K562 (cell line): ENCODE measurements around the gene HRAS. TPM values are rescaled to one million over a fixed set of nuclear protein-coding genes. Genes with fewer than 3 reads are reported as not detected.
A peak's percentile ranks its signal among the peaks of the same experiment; 100 is the strongest.

Experiments
- ARNT ChIP-seq, 2 experiments: fragments of 450-650 bp; IDR thresholded peaks; 2 replicates each; pipeline ENCODE4 v1.6.1; 2016; ENCODE audit warnings: mild to moderate bottlenecking in 1 of 2
- CBFA2T3 ChIP-seq: fragments of 450-650 bp; IDR thresholded peaks from 2 replicates; pipeline ENCODE4 v1.6.1; 2017
- CBX8 ChIP-seq: fragments of 200-600 bp; sonication (generic); IDR thresholded peaks from 2 replicates; pipeline ENCODE4 v1.6.1; 2012; ENCODE audit warnings: borderline replicate concordance, mixed run types, low read depth, mild to moderate bottlenecking, moderate library complexity, mixed read lengths, low read length, control low read depth, inconsistent platforms; ENCODE audit not compliant: poor library complexity, severe bottlenecking; ENCODE audit errors: extremely low read depth
- CREB1 ChIP-seq, 2 experiments: sonication (generic) in 1 of 2; formaldehyde crosslinking in 1 of 2; IDR thresholded peaks; 2 replicates each; pipeline versions ENCODE4 v1.6.1 to v1.8.0; 2012 to 2022; ENCODE audit warnings: inconsistent platforms in 1 of 2, mild to moderate bottlenecking in 1 of 2, missing genetic modification reagents in 1 of 2, moderate library complexity in 1 of 2
- ETS1 ChIP-seq: conservative IDR thresholded peaks from 2 replicates; pipeline ENCODE4 v1.6.1; 2011; ENCODE audit warnings: low read depth, mild to moderate bottlenecking, low read length; ENCODE audit not compliant: control insufficient read depth
- FIP1L1 ChIP-seq: fragments of 200-400 bp; formaldehyde crosslinking; IDR thresholded peaks from 2 replicates; pipeline ENCODE4 v1.6.1; 2018; ENCODE audit warnings: mild to moderate bottlenecking, low read depth, low read length; ENCODE audit not compliant: poor library complexity, severe bottlenecking
- GATA2 ChIP-seq: sonication (generic); formaldehyde crosslinking; IDR thresholded peaks from 2 replicates; pipeline ENCODE4 v1.4.0; 2020; ENCODE audit warnings: mild to moderate bottlenecking, missing genetic modification reagents
- HNRNPLL ChIP-seq: fragments of 200-400 bp; formaldehyde crosslinking; IDR thresholded peaks from 2 replicates; pipeline ENCODE4 v1.6.1; 2017; ENCODE audit warnings: low read length, low read depth, mild to moderate bottlenecking; ENCODE audit not compliant: poor library complexity, severe bottlenecking
- IFI16 ChIP-seq: fragments of 250-450 bp; sonication (Bioruptor Pico); IDR thresholded peaks from 2 replicates; pipeline ENCODE4 v2.1.2; 2022; ENCODE audit warnings: mild to moderate bottlenecking, inconsistent platforms
- KDM5B ChIP-seq: fragments of 200-600 bp; sonication (generic); IDR thresholded peaks from 2 replicates; pipeline ENCODE4 v1.6.1; 2012; ENCODE audit warnings: low read depth, mild to moderate bottlenecking, moderate library complexity, low read length, control low read depth, inconsistent platforms; ENCODE audit not compliant: insufficient replicate concordance
- NONO ChIP-seq, 2 experiments: fragments of 200-400 bp in 1 of 2; fragments of 450-650 bp in 1 of 2; formaldehyde crosslinking in 1 of 2; IDR thresholded peaks; 2 replicates each; pipeline ENCODE4 v1.6.1; 2017; ENCODE audit warnings: low read depth in 2 of 2, mild to moderate bottlenecking in 2 of 2, moderate library complexity in 2 of 2, low read length in 1 of 2
- NR2F6 ChIP-seq: fragments of 450-650 bp; formaldehyde crosslinking; IDR thresholded peaks from 2 replicates; pipeline ENCODE4 v1.4.0; 2020; ENCODE audit warnings: mild to moderate bottlenecking
- NRF1 ChIP-seq, 2 experiments: fragments of 450-650 bp; IDR thresholded peaks in 1 of 2; conservative IDR thresholded peaks in 1 of 2; 2 replicates each; pipeline ENCODE4 v1.6.1; 2014; ENCODE audit warnings: mild to moderate bottlenecking in 2 of 2
- POLR2B ChIP-seq: fragments of 450-650 bp; IDR thresholded peaks from 2 replicates; pipeline ENCODE4 v1.6.1; 2018; ENCODE audit warnings: low read depth; ENCODE audit not compliant: partially characterized antibody
- RB1 ChIP-seq: fragments of 450-650 bp; IDR thresholded peaks from 2 replicates; pipeline ENCODE4 v1.6.1; 2017; ENCODE audit warnings: low read depth, mild to moderate bottlenecking
- RCOR1 ChIP-seq, 2 experiments: IDR thresholded peaks; 2 replicates each; pipeline ENCODE4 v1.6.1; 2012; ENCODE audit warnings: low read depth in 2 of 2, low read length in 2 of 2, borderline replicate concordance in 1 of 2, improper control_type of control experiment in 1 of 2
- SMAD4 ChIP-seq: fragments of 250-450 bp; sonication (Bioruptor Pico); conservative IDR thresholded peaks from 2 replicates; pipeline ENCODE4 v1.8.0; 2021; ENCODE audit warnings: inconsistent platforms, mild to moderate bottlenecking, moderate library complexity
- TAL1 ChIP-seq: fragments of 450-650 bp; IDR thresholded peaks from 2 replicates; pipeline ENCODE4 v1.6.1; 2016; ENCODE audit warnings: mild to moderate bottlenecking
- UBTF ChIP-seq, 2 experiments: IDR thresholded peaks; 2 replicates each; pipeline ENCODE4 v1.6.1; 2012; ENCODE audit warnings: improper control_type of control experiment in 2 of 2, low read depth in 2 of 2, low read length in 2 of 2, borderline replicate concordance in 1 of 2
- ZBTB49 ChIP-seq: sonication (generic); formaldehyde crosslinking; IDR thresholded peaks from 2 replicates; pipeline ENCODE4 v1.8.0; 2022; ENCODE audit warnings: missing genetic modification reagents, mild to moderate bottlenecking, borderline replicate concordance
- ZNF184 ChIP-seq: sonication (generic); formaldehyde crosslinking; IDR thresholded peaks from 2 replicates; pipeline ENCODE4 v1.5.0; 2020; ENCODE audit warnings: missing genetic modification reagents
- polyA plus RNA-seq, 8 experiments: library from polyadenylated mRNA; depleted of rRNA in 4 of 8; stranded (reverse) in 5 of 8; unstranded in 3 of 8; fragments of >200 nt; fragmentation: Nextera tagmentation in 2 of 8; fragmentation: Illumina TruSeq in 1 of 8; extraction: Ambion mirVana in 2 of 8; extraction: Trizol in 1 of 8; gene quantifications; 2 replicates each; pipeline versions ENCODE4 v1.2.1 to v1.2.3, GENCODE V29; 2011 to 2014; ENCODE audit warnings: inconsistent platforms in 1 of 8, missing spikeins in 1 of 8
- total RNA-seq, 7 experiments: library from RNA; depleted of rRNA in 6 of 7; stranded (reverse); fragments of >200 nt in 6 of 7; fragmentation: Illumina TruSeq in 2 of 7; extraction: Trizol in 2 of 7; gene quantifications; 2 replicates each; pipeline versions ENCODE4 v1.2.1 to v1.2.3, GENCODE V29; 2011 to 2021; ENCODE audit warnings: low replicate concordance in 1 of 7

The HRAS gene
- total and polyA plus RNA-seq, 9 of the 15 experiments (the other 6 are each of a cell fraction or from before 2014, with no cell fraction given), result 2.8 to 73.5 (median 29.6) TPM

GRCh38 chr11:506995-507726 is 28.2 kb downstream of the HRAS start, which contains the start of gene RNH1 (continued):
- TF ChIP-seq UBTF (IDR thresholded peaks at IDR 0.05; ENCODE audit: borderline replicate concordance in 1 of 2, low read depth in 2 of 2, low read length in 2 of 2) (no peak), CBX8 (no peak), GATA2 (CRISPR knock-in tag) (no peak), ZNF184 (CRISPR knock-in tag) (no peak), RCOR1 (IDR thresholded peaks at IDR 0.05; ENCODE audit: borderline replicate concordance in 1 of 2, low read depth in 2 of 2, low read length in 2 of 2) (no peak), IFI16 (CRISPR knock-in tag) (no peak), ZBTB49 (CRISPR knock-in tag) (no peak), RB1 (peak; percentile 70), NR2F6 (CRISPR knock-in tag) (no peak), FIP1L1 (peak; percentile 72), CBFA2T3 (no peak), CREB1 (IDR thresholded peaks at IDR 0.05) (no peak), CREB1 (CRISPR knock-in tag; IDR thresholded peaks at IDR 0.05) (peak; percentile 11; the same call in 1 of the 2 replicates), HNRNPLL (no peak), NRF1 (conservative IDR thresholded peaks at IDR 0.05 in 1 of 2, IDR thresholded peaks at IDR 0.05 in 1 of 2) (peak; percentile 75 to 84; a peak in 3 of 4 replicates), ETS1 (0 out of 2 replicates have a peak, but pooled peaks have one; percentile 30), SMAD4 (peak; percentile 28), ARNT (IDR thresholded peaks at IDR 0.05) (no peak), NONO (IDR thresholded peaks at IDR 0.05; ENCODE audit: low read depth in 2 of 2, low read length in 1 of 2) (0 out of 4 replicates have a peak, but pooled peaks of 1 of the 2 experiments have one; percentile 22), TAL1 (no peak), POLR2B (peak; percentile 53), KDM5B (peak; percentile 58)
